A549 (cell line): ENCODE measurements around the gene NDUFA8. TPM values are rescaled to one million over a fixed set of nuclear protein-coding genes. Genes with fewer than 3 reads are reported as not detected.

Experiments
- ATAC-seq, 2 experiments: fragments of 200-7000 bp in 1 of 2; fragments of >200 bp in 1 of 2; cut with Nextera tagmentation in 1 of 2; cut with Tn5 transposase in 1 of 2; 3 replicates each; pipeline versions ENCODE4 v1.8.0 to v1.9.1; 2018 to 2020; ENCODE audit warnings: mild to moderate bottlenecking in 1 of 2, moderate library complexity in 1 of 2
- CTCF ChIA-PET: fragments of 300-600 bp; sonication (Branson Sonifier 250); formaldehyde crosslinking; extraction: SDS; loops from one replicate; lab custom pipeline; 2021; ENCODE audit warnings: antibody characterized with exemption, inconsistent platforms; lab: Yijun Ruan, JAX
- POLR2A ChIA-PET: fragments of 350-600 bp; formaldehyde crosslinking; extraction: SDS; loops from one replicate; lab custom pipeline; 2021; ENCODE audit warnings: antibody characterized with exemption, inconsistent platforms; lab: Yijun Ruan, JAX
- DNase-seq, 2 experiments: peaks; one replicate each; pipeline versions ENCODE4 v3.0.0 to v3.0.0-alpha.2; 2011 to 2016; ENCODE audit warnings: low read depth in 1 of 2, low spot score in 1 of 2
- FAIRE-seq: peaks from 2 replicates; lab custom pipeline; 2011; peaks lifted over from hg19 to GRCh38; lab: Jason Lieb, UNC
- H3K27ac ChIP-seq, 2 experiments: fragments of >200 bp; sonication (Bioruptor Twin); formaldehyde crosslinking; 3 replicates each; pipeline ENCODE4 v1.5.1; 2016 to 2017
- H3K4me1 ChIP-seq: fragments of >200 bp; sonication (Bioruptor Twin); formaldehyde crosslinking; 3 replicates; pipeline ENCODE4 v1.6.1; 2016
- H3K4me2 ChIP-seq: fragments of >200 bp; sonication (Bioruptor Twin); formaldehyde crosslinking; 3 replicates; pipeline ENCODE4 v1.6.1; 2016
- H3K4me3 ChIP-seq: fragments of >200 bp; sonication (Bioruptor Twin); formaldehyde crosslinking; 3 replicates; pipeline ENCODE4 v1.5.1; 2016
- H3K9me3 ChIP-seq: fragments of >200 bp; sonication (Bioruptor Twin); formaldehyde crosslinking; 3 replicates; pipeline ENCODE4 v1.6.1; 2016
- BHLHE40 ChIP-seq: IDR thresholded peaks from 2 replicates; pipeline ENCODE4 v1.6.1; 2012; ENCODE audit warnings: low read depth, low read length, inconsistent platforms
- CHD4 ChIP-seq: fragments of 200-600 bp; sonication (generic); IDR thresholded peaks from 2 replicates; pipeline ENCODE4 v1.6.1; 2016; ENCODE audit warnings: antibody characterized with exemption, mild to moderate bottlenecking, borderline replicate concordance
- EHF ChIP-seq: fragments of 250-450 bp; sonication (Bioruptor Pico); IDR thresholded peaks from 2 replicates; pipeline ENCODE4 v1.5.0; 2020; ENCODE audit warnings: mild to moderate bottlenecking
- ELK1 ChIP-seq: fragments of 150-350 bp; IDR thresholded peaks from 2 replicates; pipeline ENCODE4 v1.6.1; 2014; ENCODE audit warnings: low read depth, mild to moderate bottlenecking, low read length
- ESRRA ChIP-seq: fragments of 150-350 bp; IDR thresholded peaks from 2 replicates; pipeline ENCODE4 v1.6.1; 2014; ENCODE audit warnings: mild to moderate bottlenecking, low read length, borderline replicate concordance
- FOSB ChIP-seq: fragments of 250-450 bp; sonication (Bioruptor Pico); IDR thresholded peaks from 2 replicates; pipeline ENCODE4 v1.5.0; 2020; ENCODE audit warnings: mild to moderate bottlenecking, moderate library complexity
- FOXS1 ChIP-seq: fragments of 250-450 bp; sonication (Bioruptor Pico); IDR thresholded peaks from 2 replicates; pipeline ENCODE4 v1.5.0; 2020; ENCODE audit warnings: mild to moderate bottlenecking, moderate library complexity
- GATA3 ChIP-seq: IDR thresholded peaks from 2 replicates; pipeline ENCODE4 v1.6.1; 2012; ENCODE audit warnings: borderline replicate concordance
- HEYL ChIP-seq: fragments of 250-450 bp; sonication (Bioruptor Pico); IDR thresholded peaks from 2 replicates; pipeline ENCODE4 v1.8.0; 2021; ENCODE audit warnings: mild to moderate bottlenecking, moderate library complexity
- HOXA7 ChIP-seq: fragments of 250-450 bp; sonication (Bioruptor Pico); IDR thresholded peaks from 2 replicates; pipeline ENCODE4 v1.5.0; 2020; ENCODE audit warnings: mild to moderate bottlenecking, moderate library complexity
- HOXB13 ChIP-seq: fragments of 250-450 bp; sonication (Bioruptor Pico); IDR thresholded peaks from 2 replicates; pipeline ENCODE4 v1.5.0; 2020; ENCODE audit warnings: low read depth, mild to moderate bottlenecking, moderate library complexity
- JUN ChIP-seq, 2 experiments: fragments of >200 bp; sonication (Bioruptor Twin); formaldehyde crosslinking; IDR thresholded peaks; 2 replicates in 1 of 2; 3 replicates in 1 of 2; pipeline ENCODE4 v1.6.1; 2016 to 2017
- JUNB ChIP-seq: fragments of >200 bp; sonication (Bioruptor Twin); formaldehyde crosslinking; IDR thresholded peaks from 2 replicates; pipeline ENCODE4 v1.6.1; 2016
- KDM5A ChIP-seq: fragments of 200-600 bp; sonication (generic); IDR thresholded peaks from 2 replicates; pipeline ENCODE4 v1.6.1; 2016; ENCODE audit warnings: antibody characterized with exemption, mild to moderate bottlenecking
- MAFK ChIP-seq: fragments of 450-650 bp; IDR thresholded peaks from 2 replicates; pipeline ENCODE4 v1.6.1; 2014; ENCODE audit not compliant: partially characterized antibody
- NFE2L2 ChIP-seq: fragments of 150-350 bp; conservative IDR thresholded peaks from 2 replicates; pipeline ENCODE4 v1.6.1; 2014; ENCODE audit warnings: low read length
- NPAS2 ChIP-seq: fragments of 250-450 bp; sonication (Bioruptor Pico); IDR thresholded peaks from 2 replicates; pipeline ENCODE4 v1.8.0; 2022; ENCODE audit warnings: mild to moderate bottlenecking, moderate library complexity, borderline replicate concordance
- PHF8 ChIP-seq: fragments of 200-600 bp; sonication (generic); IDR thresholded peaks from 2 replicates; pipeline ENCODE4 v1.6.1; 2016; ENCODE audit warnings: low read depth, mild to moderate bottlenecking, antibody characterized with exemption, moderate library complexity, borderline replicate concordance
- POLR2AphosphoS2 ChIP-seq: conservative IDR thresholded peaks from 2 replicates; pipeline ENCODE4 v1.6.1; 2012; ENCODE audit warnings: low read length, improper control_type of control experiment, inconsistent platforms
- RAD21 ChIP-seq, 2 experiments: fragments of >200 bp in 1 of 2; sonication (Bioruptor Twin) in 1 of 2; formaldehyde crosslinking in 1 of 2; IDR thresholded peaks in 1 of 2; conservative IDR thresholded peaks in 1 of 2; 2 replicates in 1 of 2; 3 replicates in 1 of 2; pipeline ENCODE4 v1.6.1; 2012 to 2018; ENCODE audit warnings: inconsistent platforms in 1 of 2
- RARB ChIP-seq: fragments of 250-450 bp; sonication (Bioruptor Pico); IDR thresholded peaks from 2 replicates; pipeline ENCODE4 v1.8.0; 2021; ENCODE audit warnings: mild to moderate bottlenecking, moderate library complexity
- RCOR1 ChIP-seq: fragments of 150-350 bp; IDR thresholded peaks from 2 replicates; pipeline ENCODE4 v1.6.1; 2014; ENCODE audit warnings: antibody characterized with exemption, low read length, low read depth
- RNF2 ChIP-seq: fragments of 200-600 bp; sonication (generic); IDR thresholded peaks from 2 replicates; pipeline ENCODE4 v1.6.1; 2016; ENCODE audit warnings: low read depth, mild to moderate bottlenecking, antibody characterized with exemption, moderate library complexity, borderline replicate concordance
- SMC3 ChIP-seq: fragments of >200 bp; sonication (Bioruptor Twin); formaldehyde crosslinking; IDR thresholded peaks from 3 replicates; pipeline ENCODE4 v1.6.1; 2018; ENCODE audit warnings: inconsistent platforms
- SREBF2 ChIP-seq: fragments of 450-650 bp; IDR thresholded peaks from 2 replicates; pipeline ENCODE4 v1.6.1; 2014; ENCODE audit warnings: mild to moderate bottlenecking, moderate library complexity
- TFCP2L1 ChIP-seq: fragments of 250-450 bp; sonication (Bioruptor Pico); IDR thresholded peaks from 2 replicates; pipeline ENCODE4 v1.5.0; 2021; ENCODE audit warnings: mild to moderate bottlenecking
- USF2 ChIP-seq: fragments of 450-650 bp; IDR thresholded peaks from 2 replicates; pipeline ENCODE4 v1.6.1; 2014; ENCODE audit warnings: antibody characterized with exemption
- ZC3H11A ChIP-seq: fragments of 450-650 bp; IDR thresholded peaks from 2 replicates; pipeline ENCODE4 v1.6.1; 2014; ENCODE audit warnings: antibody characterized with exemption, mild to moderate bottlenecking
- ZFP36 ChIP-seq: fragments of 450-650 bp; IDR thresholded peaks from 2 replicates; pipeline ENCODE4 v1.6.1; 2014; ENCODE audit warnings: borderline replicate concordance; ENCODE audit not compliant: partially characterized antibody
- ZNF302 ChIP-seq: fragments of 250-450 bp; sonication (Bioruptor Pico); IDR thresholded peaks from 2 replicates; pipeline ENCODE4 v1.9.0; 2021; ENCODE audit warnings: inconsistent platforms, mild to moderate bottlenecking, moderate library complexity
- WGBS: methylation state at CpG from one replicate; pipeline ENCODE4 v1.1.6; 2017; ENCODE audit errors: missing lambda C conversion rate; 5-methylcytosine and 5-hydroxymethylcytosine counted together
- polyA plus RNA-seq, 4 experiments: library from polyadenylated mRNA; depleted of rRNA in 3 of 4; stranded (reverse); fragments of >200 nt; fragmentation: RNase III in 1 of 4; extraction: RNeasy Plus Mini Kit Qiagen cat#74134 plus additional on column Dnase treatment in 1 of 4; gene quantifications; 2 replicates in 3 of 4; 3 replicates in 1 of 4; pipeline ENCODE4 v1.2.3, GENCODE V29; 2011 to 2017

NDUFA8 gene
- polyA plus RNA-seq, 2 of the 4 experiments (the other 2 are of a cell fraction), result 120 to 145 TPM

GRCh38 chr9:122116040-122116439 is 43.5 kb downstream of the NDUFA8 start:
- Histone ChIP-seq H3K4me2 (no peak overlapping the region), H3K27ac (no peak overlapping the region), H3K9me3 (no peaks in the 10 kb centered on the region), H3K4me1 (no peaks in the 10 kb centered on the region), H3K4me3 (no peak overlapping the region)
- ChIA-PET CTCF (interaction anchor here (0.7 to 20.3 kb wide), 6 partner anchors 8 to 234 kb away, joined by 3 to 541 read pairs (median 18); partner anchors contain the start of gene TTLL11), POLR2A (no interaction called here)
- FAIRE-seq, result no peak
- WGBS, result 83% methylated on average over 2 of the region's 4 CpGs
- TF ChIP-seq HEYL (CRISPR knock-in tag), result no peak
- no peak for TF ChIP-seq ZFP36
- no peak for TF ChIP-seq HOXB13
- no peak for TF ChIP-seq FOSB
- TF ChIP-seq ESRRA, result no peak
- no peak for TF ChIP-seq USF2
- TF ChIP-seq NPAS2, result no peak
- TF ChIP-seq POLR2AphosphoS2, result no peak
- no peak for TF ChIP-seq GATA3
- TF ChIP-seq BHLHE40, result no peak
- TF ChIP-seq CHD4, result no peak
- TF ChIP-seq RCOR1, result no peak
- TF ChIP-seq RAD21 (conservative IDR thresholded peaks at IDR 0.05 in 1 of 2, IDR thresholded peaks at IDR 0.05 in 1 of 2), result no peak
- TF ChIP-seq, all 56 proteins: peak for 0
- ATAC-seq (no peak), DNase-seq (no peak)

GRCh38 chr9:122115176-122116035 is 44.2 kb downstream of the NDUFA8 start:
- Histone ChIP-seq H3K9me3 (no peaks in the 10 kb centered on the region), H3K4me2 (no peak overlapping the region), H3K27ac (no peak overlapping the region), H3K4me3 (no peak overlapping the region), H3K4me1 (no peaks in the 10 kb centered on the region)
- TF ChIP-seq MAFK, result no peak
- no peak for TF ChIP-seq POLR2AphosphoS2
- TF ChIP-seq SREBF2, result no peak
- TF ChIP-seq CHD4, result no peak
- no peak for TF ChIP-seq ZNF302 (CRISPR knock-in tag)
- TF ChIP-seq USF2, result no peak
- TF ChIP-seq KDM5A, result no peak
- no peak for TF ChIP-seq RNF2
- no peak for TF ChIP-seq EHF (CRISPR knock-in tag)
- TF ChIP-seq NFE2L2, result no peak
- FAIRE-seq, result no peak
- no peak for DNase-seq
- WGBS, result 44% methylated on average over 11 of the region's 12 CpGs
- ChIA-PET CTCF (interaction anchor here (0.7 to 20.3 kb wide), 5 partner anchors 8 to 235 kb away, joined by 3 to 541 read pairs (median 28); partner anchors contain the start of gene TTLL11), POLR2A (no interaction called here)
- ATAC-seq, result peak; percentile 12 to 40; a peak in 2 of 6 replicates

GRCh38 chr9:122113574-122113973 is 46.0 kb downstream of the NDUFA8 start:
- no peaks in the 10 kb centered on the region for H3K9me3 ChIP-seq
- no peak overlapping the region for H3K27ac ChIP-seq
- TF ChIP-seq ZC3H11A (no peak), TFCP2L1 (CRISPR knock-in tag) (no peak), SMC3 (no peak), JUNB (no peak), PHF8 (no peak), JUN (IDR thresholded peaks at IDR 0.05) (no peak), RARB (CRISPR knock-in tag) (no peak), HEYL (CRISPR knock-in tag) (no peak), ELK1 (no peak), HOXA7 (CRISPR knock-in tag) (no peak), BHLHE40 (no peak), FOXS1 (CRISPR knock-in tag) (no peak)
- FAIRE-seq (no peak), ATAC-seq (no peak), DNase-seq (no peak)
- 19% methylated on average over 5 of the region's 5 CpGs for WGBS
- no peak overlapping the region for H3K4me2 ChIP-seq
- ChIA-PET CTCF (interaction anchor here (1.1 to 20.3 kb wide), 5 partner anchors 9 to 237 kb away, joined by 3 to 385 read pairs (median 9); partner anchors contain the start of genes MORN5, NDUFA8 and TTLL11), POLR2A (no interaction called here)
- H3K4me3 ChIP-seq, result no peak overlapping the region
- no peaks in the 10 kb centered on the region for H3K4me1 ChIP-seq
